NT2/D1 (cell line): ENCODE measurements around the gene FAM50B.

Source experiments
- DNase-seq: peaks from one replicate; pipeline ENCODE4 v3.0.0-alpha.2; 2011; ENCODE audit warnings: low read depth, low spot score
- H3K27me3 ChIP-seq: 2 replicates; pipeline ENCODE4 v1.6.0; 2011; ENCODE audit warnings: mild to moderate bottlenecking; ENCODE audit not compliant: insufficient read length, insufficient read depth
- H3K36me3 ChIP-seq: 2 replicates; pipeline ENCODE4 v1.6.1; 2011; ENCODE audit warnings: mild to moderate bottlenecking, low read length, mixed read lengths; ENCODE audit not compliant: insufficient read depth, insufficient read length
- H3K4me1 ChIP-seq: 2 replicates; pipeline ENCODE4 v1.5.1; 2011; ENCODE audit not compliant: insufficient read depth, insufficient read length
- H3K4me3 ChIP-seq: 2 replicates; pipeline ENCODE4 v1.5.1; 2011; ENCODE audit warnings: low read depth; ENCODE audit not compliant: insufficient read length
- H3K9ac ChIP-seq: 2 replicates; pipeline ENCODE4 v1.6.0; 2011; ENCODE audit warnings: low read depth; ENCODE audit not compliant: insufficient read length
- H3K9me3 ChIP-seq: 2 replicates; pipeline ENCODE4 v1.5.1; 2011; ENCODE audit warnings: mild to moderate bottlenecking, low read length; ENCODE audit not compliant: insufficient read depth
- SUZ12 ChIP-seq: IDR thresholded peaks from 2 replicates; pipeline ENCODE4 v1.6.1; 2011; ENCODE audit not compliant: insufficient read length, insufficient read depth; ENCODE audit errors: extremely low read depth
- YY1 ChIP-seq: IDR thresholded peaks from 2 replicates; pipeline ENCODE4 v1.6.1; 2011; ENCODE audit not compliant: insufficient read length, insufficient read depth
- ZNF274 ChIP-seq: IDR thresholded peaks from 2 replicates; pipeline ENCODE4 v1.6.1; 2011; ENCODE audit warnings: mild to moderate bottlenecking, low read depth, low read length

Gene FAM50B

DNA sequence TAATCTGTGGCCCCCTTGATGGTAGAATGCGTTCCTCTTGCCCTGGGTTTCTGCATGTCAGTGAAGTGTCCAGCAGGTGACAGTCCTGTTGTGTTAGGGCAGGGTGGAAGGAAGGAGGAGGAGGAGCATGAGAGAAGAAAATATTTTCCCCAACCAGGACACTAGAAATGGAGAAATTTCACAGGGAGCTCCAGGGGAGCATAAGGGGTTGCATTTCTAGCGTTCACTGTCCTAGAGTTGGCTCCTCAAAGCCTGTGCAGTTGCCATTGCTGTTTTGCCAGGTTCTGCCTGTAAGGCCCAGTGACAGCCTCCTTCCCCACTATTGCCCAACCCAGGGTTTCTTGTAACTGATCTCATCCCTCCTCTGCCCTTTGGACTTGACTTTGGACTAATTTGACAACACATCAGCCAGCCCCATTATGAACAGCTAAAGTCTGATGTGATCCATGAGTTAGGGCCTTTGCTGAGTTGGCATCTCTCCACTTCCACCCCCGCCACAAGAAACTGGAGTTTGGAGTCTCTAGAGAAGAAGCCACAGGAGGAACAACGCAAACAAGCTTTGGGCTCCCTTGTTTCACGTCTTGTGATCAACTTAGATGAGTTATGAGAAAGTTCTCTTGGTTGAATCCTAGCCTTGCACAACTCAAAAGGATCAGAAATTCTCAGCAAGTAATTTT is 14.0 kb upstream of the FAM50B start:
- Histone ChIP-seq H3K9me3 (no peaks in the 10 kb centered on the region), H3K4me1 (no peaks in the 10 kb centered on the region), H3K36me3 (no peaks in the 10 kb centered on the region), H3K9ac (no peak overlapping the region), H3K4me3 (no peak overlapping the region), H3K27me3 (no peaks in the 10 kb centered on the region)
- TF ChIP-seq SUZ12 (no peak), ZNF274 (no peak), YY1 (no peak)
- DNase-seq = no peak

DNA sequence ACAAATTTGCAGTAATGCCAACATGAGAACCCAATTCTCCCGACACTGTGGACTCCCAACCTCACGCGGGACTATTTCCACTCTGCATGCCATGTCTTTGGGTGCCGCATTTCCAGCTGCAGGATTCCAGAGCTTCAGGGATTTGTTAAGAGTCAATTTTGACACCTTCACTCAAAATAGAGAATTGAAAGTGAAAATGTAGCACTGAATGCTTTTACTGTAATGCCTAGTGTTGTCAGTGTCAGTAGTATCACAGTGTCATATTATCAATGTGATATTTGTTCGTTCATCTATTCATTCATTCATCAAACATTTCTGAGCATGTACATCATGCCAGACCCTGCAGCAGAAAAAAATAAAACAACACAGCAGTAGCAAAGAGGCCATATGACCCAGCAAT is 13.4 kb upstream of the FAM50B start:
- TF ChIP-seq YY1 (no peak), SUZ12 (no peak), ZNF274 (no peak)
- no peak for DNase-seq
- Histone ChIP-seq H3K27me3 (no peaks in the 10 kb centered on the region), H3K36me3 (no peaks in the 10 kb centered on the region), H3K4me1 (no peaks in the 10 kb centered on the region), H3K9me3 (no peaks in the 10 kb centered on the region), H3K4me3 (no peak overlapping the region), H3K9ac (no peak overlapping the region)

DNA sequence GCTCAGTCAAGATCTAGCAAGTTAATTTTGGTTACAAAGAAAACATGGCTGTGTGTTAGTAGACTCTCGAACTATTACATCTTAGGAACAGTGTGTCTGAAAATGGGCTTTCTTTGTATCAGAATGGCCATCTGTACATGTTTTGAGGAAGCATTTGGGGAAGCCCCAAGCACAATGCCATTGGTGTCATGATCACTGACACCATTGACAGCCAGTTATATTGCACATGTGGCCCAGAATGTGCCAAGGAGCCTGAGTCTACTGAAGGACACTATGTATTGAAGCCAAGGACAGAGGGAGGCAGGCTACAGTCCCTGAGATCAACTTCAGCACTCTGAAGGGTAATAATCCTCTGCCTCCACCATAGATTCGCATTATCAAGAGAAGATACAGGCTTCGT is 12.6 kb upstream of the FAM50B start:
- Histone ChIP-seq H3K4me3 (no peak overlapping the region), H3K36me3 (no peaks in the 10 kb centered on the region), H3K4me1 (no peaks in the 10 kb centered on the region), H3K9me3 (no peaks in the 10 kb centered on the region), H3K27me3 (no peaks in the 10 kb centered on the region), H3K9ac (no peak overlapping the region)
- DNase-seq = no peak
- no peak for TF ChIP-seq ZNF274
- TF ChIP-seq SUZ12 = no peak
- no peak for TF ChIP-seq YY1

GRCh38 chr6:3837781-3838180 is 11.4 kb upstream of the FAM50B start:
- no peaks in the 10 kb centered on the region for H3K27me3 ChIP-seq
- H3K9me3 ChIP-seq = no peaks in the 10 kb centered on the region
- no peaks in the 10 kb centered on the region for H3K4me1 ChIP-seq
- no peak overlapping the region for H3K9ac ChIP-seq
- no peak for DNase-seq
- TF ChIP-seq SUZ12 (no peak), YY1 (no peak), ZNF274 (no peak)
- no peaks in the 10 kb centered on the region for H3K36me3 ChIP-seq
- no peak overlapping the region for H3K4me3 ChIP-seq

DNA sequence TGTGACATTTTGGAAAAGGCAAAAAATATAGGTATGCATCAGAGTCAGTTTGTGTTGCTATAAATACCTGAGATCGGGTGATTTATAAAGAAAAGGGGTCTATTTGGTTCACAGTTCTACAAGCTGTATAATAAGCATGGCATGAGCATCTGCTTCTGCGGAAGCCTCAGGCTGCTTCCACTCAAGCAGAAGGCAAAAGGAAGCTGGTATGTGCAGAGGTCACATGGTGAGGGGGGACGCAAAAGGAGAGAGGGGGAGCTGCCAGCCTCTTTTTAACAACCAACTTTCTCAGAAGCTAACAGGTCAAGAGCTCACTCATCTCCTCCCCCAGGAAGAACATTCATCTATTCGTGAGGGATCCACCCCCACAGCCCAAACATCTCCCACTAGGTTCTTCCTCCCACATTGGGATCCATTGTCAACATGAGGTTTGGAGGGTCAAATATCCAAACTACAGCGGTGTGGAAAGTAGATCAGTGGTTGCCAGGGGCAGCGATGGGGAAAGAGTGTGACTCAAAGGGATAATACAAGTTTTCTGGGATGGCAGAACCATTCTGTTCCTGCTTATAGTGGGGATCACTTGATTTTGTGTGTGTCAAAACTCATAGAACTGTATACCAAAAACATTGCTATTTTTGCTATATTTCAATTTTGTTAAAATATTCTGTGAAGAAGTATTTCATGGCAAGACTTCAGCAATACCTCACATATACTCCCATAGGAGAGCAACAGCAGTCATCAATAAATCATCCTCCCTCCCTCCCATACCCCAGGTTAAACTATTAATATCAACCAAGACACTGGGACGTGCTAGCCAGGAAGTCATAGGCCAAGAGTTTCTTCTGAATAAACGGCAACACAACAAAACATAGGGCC is 9.9 kb upstream of the FAM50B start:
- Histone ChIP-seq H3K9me3 (no peaks in the 10 kb centered on the region), H3K9ac (no peak overlapping the region), H3K36me3 (no peaks in the 10 kb centered on the region), H3K4me3 (no peak overlapping the region), H3K27me3 (no peaks in the 10 kb centered on the region), H3K4me1 (no peaks in the 10 kb centered on the region)
- no peak for DNase-seq
- TF ChIP-seq YY1 (no peak), ZNF274 (no peak), SUZ12 (no peak)

DNA sequence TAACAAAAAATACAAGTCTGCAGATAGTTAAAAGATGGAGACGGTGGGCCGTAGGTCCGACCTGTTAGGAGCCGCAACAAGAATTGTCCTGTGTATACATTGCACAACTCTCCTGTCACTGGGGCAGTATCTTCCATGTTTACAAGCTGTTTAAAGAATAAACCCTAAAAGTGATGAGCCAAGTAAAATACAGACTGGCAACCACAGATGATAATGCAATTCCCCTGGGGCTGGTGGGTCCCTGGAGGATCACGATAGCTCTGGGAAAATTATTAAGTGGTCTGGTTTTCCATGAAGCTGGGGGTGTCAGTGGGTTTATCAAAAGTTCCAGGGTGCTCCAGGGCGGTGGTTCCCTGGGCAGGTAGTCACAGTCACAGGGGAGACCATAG is 8.1 kb upstream of the FAM50B start:
- Histone ChIP-seq H3K9me3 (no peaks in the 10 kb centered on the region), H3K9ac (no peak overlapping the region), H3K4me3 (no peak overlapping the region), H3K36me3 (no peaks in the 10 kb centered on the region), H3K27me3 (no peaks in the 10 kb centered on the region), H3K4me1 (no peaks in the 10 kb centered on the region)
- DNase-seq = no peak
- TF ChIP-seq SUZ12 = no peak
- no peak for TF ChIP-seq YY1
- no peak for TF ChIP-seq ZNF274
